LNCaP clone FGC (cell line): Measurements from ENCODE around the gene BDNF.

Source experiments
- DNase-seq: peaks from one replicate; pipeline ENCODE4 v3.0.0-alpha.2; 2011; ENCODE audit warnings: low read depth
- H3K4me3 ChIP-seq: 2 replicates; pipeline ENCODE4 v1.5.1; 2011; ENCODE audit warnings: mild to moderate bottlenecking, low read depth, low read length, control low read depth
- TF ChIP-seq, protein P1 (sequence below): IDR thresholded peaks from 2 replicates; pipeline ENCODE4 v1.5.1; 2012; ENCODE audit warnings: mild to moderate bottlenecking; ENCODE audit not compliant: control insufficient read depth, insufficient read depth; ENCODE audit errors: extremely low read depth

BDNF gene

DNA sequence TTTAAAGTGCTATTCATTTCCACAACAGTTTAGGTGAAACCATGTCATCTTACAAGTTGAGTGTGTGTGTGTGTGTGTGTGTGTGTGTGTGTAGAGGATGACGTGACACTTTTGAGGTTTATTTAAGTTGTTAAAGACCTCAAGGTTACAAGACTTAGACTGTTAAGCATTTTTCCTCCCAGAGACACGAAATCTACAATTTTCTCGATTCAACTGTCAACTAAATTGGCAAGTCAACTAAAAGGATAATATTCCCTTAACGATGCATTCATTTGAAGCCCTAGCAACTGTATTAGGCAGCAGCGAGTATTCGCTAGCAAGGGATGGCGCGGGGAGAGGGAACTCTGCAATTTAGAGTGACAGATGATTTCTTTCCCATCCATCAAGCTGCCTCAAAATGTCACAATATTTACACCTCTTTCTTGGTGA lies 17.6 kb upstream of the BDNF start:
- DNase-seq: no peak
- no peak overlapping the region for H3K4me3 ChIP-seq
- TF ChIP-seq, protein P1, sequence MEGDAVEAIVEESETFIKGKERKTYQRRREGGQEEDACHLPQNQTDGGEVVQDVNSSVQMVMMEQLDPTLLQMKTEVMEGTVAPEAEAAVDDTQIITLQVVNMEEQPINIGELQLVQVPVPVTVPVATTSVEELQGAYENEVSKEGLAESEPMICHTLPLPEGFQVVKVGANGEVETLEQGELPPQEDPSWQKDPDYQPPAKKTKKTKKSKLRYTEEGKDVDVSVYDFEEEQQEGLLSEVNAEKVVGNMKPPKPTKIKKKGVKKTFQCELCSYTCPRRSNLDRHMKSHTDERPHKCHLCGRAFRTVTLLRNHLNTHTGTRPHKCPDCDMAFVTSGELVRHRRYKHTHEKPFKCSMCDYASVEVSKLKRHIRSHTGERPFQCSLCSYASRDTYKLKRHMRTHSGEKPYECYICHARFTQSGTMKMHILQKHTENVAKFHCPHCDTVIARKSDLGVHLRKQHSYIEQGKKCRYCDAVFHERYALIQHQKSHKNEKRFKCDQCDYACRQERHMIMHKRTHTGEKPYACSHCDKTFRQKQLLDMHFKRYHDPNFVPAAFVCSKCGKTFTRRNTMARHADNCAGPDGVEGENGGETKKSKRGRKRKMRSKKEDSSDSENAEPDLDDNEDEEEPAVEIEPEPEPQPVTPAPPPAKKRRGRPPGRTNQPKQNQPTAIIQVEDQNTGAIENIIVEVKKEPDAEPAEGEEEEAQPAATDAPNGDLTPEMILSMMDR: no peak

DNA sequence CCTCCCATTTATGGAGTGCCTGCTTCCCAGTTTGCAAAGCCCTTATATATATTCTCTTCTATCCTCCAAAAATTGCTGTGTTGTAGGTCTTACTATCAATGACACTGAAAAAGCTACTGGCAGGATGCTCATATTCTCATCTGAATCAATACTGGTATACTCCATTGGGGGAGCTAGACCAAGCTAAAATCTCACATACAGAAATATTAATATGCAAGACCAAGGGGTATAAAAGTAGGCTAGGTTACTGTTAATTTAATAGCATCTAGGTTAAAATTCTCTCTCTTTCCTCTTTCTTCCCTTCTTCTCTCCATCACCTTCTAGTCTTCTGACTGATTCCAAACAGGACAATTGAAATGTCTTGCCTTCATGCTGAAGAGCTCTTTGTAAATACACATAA lies 17.1 kb upstream of the BDNF start:
- TF ChIP-seq, protein P1: no peak
- DNase-seq: no peak
- no peak overlapping the region for H3K4me3 ChIP-seq

DNA sequence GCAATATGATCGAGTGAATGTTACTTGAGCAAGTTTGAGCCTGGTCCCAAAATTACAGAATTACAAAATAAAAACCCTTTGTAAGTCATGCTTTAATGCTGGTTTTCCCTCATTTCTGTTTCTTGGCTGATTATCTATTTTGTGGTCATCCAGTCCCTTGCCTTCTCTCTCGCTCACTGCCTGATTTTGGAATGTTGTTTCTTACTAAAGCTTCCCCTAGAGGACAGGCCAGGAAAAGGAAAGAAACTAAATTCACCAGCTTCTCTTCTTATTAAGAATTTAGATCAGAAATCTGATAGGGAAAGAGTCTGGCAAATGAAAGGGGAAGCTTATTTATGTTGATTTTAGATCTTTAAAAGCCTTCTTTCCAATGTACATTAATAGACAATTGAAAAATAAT lies 16.6 kb upstream of the BDNF start:
- peak; percentile 4 for DNase-seq
- H3K4me3 ChIP-seq: no peak overlapping the region

GRCh38 chr11:27716216-27716615 lies 16.0 kb upstream of the BDNF start:
- TF ChIP-seq, protein P1: no peak
- peak; percentile 26 for DNase-seq
- H3K4me3 ChIP-seq: no peak overlapping the region

More for the DNA sequence above, 16.6 kb upstream of the BDNF start:
- TF ChIP-seq, protein P1: peak; percentile 44

GRCh38 chr11:27711725-27712124 lies 11.5 kb upstream of the BDNF start:
- TF ChIP-seq, protein P1: no peak
- no peak overlapping the region for H3K4me3 ChIP-seq
- DNase-seq: no peak

- TF ChIP-seq, protein P1: no peak
- DNase-seq: peak; percentile 26
Observed at GRCh38 chr11:27710536-27710935, 10.3 kb upstream of the BDNF start.

GRCh38 chr11:27707676-27708075 lies 7.4 kb upstream of the BDNF start:
- TF ChIP-seq, protein P1: no peak
- no peak overlapping the region for H3K4me3 ChIP-seq
- no peak for DNase-seq

More at GRCh38 chr11:27710536-27710935, 10.3 kb upstream of the BDNF start:
- no peak overlapping the region for H3K4me3 ChIP-seq
